Neural cell (in vitro differentiated cells): ENCODE measurements around the gene YDJC. TPM values are rescaled to one million over a fixed set of nuclear protein-coding genes. Genes with fewer than 3 reads are reported as not detected.

ENCODE experiments used
- H2AFZ ChIP-seq: fragments of 200-600, 300-800 bp; sonication (generic), shearing (Covaris generic); 2 replicates; pipeline ENCODE4 v1.6.0; 2014; ENCODE audit warnings: low read depth, mild to moderate bottlenecking, antibody characterized with exemption, low read length, moderate library complexity
- H3F3A ChIP-seq: fragments of 200-600 bp; shearing (Covaris generic); 2 replicates; pipeline ENCODE4 v1.6.1; 2016; ENCODE audit warnings: mild to moderate bottlenecking, moderate library complexity, mixed read lengths, antibody characterized with exemption, low read length; ENCODE audit not compliant: insufficient read depth, poor library complexity, severe bottlenecking
- H3K27ac ChIP-seq: fragments of 200-600, 300-800 bp; sonication (generic), shearing (Covaris generic); 2 replicates; pipeline ENCODE4 v1.5.1; 2014; ENCODE audit warnings: mild to moderate bottlenecking, low read length, moderate library complexity
- H3K27me3 ChIP-seq: fragments of 300-800, 200-600 bp; sonication (generic), shearing (Covaris generic); 2 replicates; pipeline ENCODE4 v1.6.0; 2014; ENCODE audit warnings: mild to moderate bottlenecking, low read depth, low read length, moderate library complexity; ENCODE audit not compliant: insufficient read depth
- H3K36me3 ChIP-seq: fragments of 300-800, 200-600 bp; sonication (generic), shearing (Covaris generic); 2 replicates; pipeline ENCODE4 v1.5.1; 2014; ENCODE audit warnings: mild to moderate bottlenecking, antibody characterized with exemption, low read length, moderate library complexity; ENCODE audit not compliant: insufficient read depth
- H3K4me2 ChIP-seq: fragments of 300-800, 200-600 bp; sonication (generic), shearing (Covaris generic); 2 replicates; pipeline ENCODE4 v1.6.0; 2014; ENCODE audit warnings: mild to moderate bottlenecking, low read length
- H3K4me3 ChIP-seq: fragments of 300-800, 200-600 bp; sonication (generic), shearing (Covaris generic); 2 replicates; pipeline ENCODE4 v1.5.1; 2014; ENCODE audit warnings: mild to moderate bottlenecking, low read length, moderate library complexity
- H3K79me2 ChIP-seq: fragments of 200-600 bp; shearing (Covaris generic); replicated peaks from 2 replicates; pipeline ENCODE4 v1.6.0; 2014; ENCODE audit warnings: mild to moderate bottlenecking, low read length, moderate library complexity; ENCODE audit not compliant: insufficient read depth
- H3K9ac ChIP-seq: fragments of 300-800, 200-600 bp; sonication (generic), shearing (Covaris generic); 2 replicates; pipeline ENCODE4 v1.6.1; 2016; ENCODE audit warnings: mild to moderate bottlenecking, low read length, mixed read lengths
- H3K9me2 ChIP-seq: fragments of 200-600 bp; shearing (Covaris generic); 2 replicates; pipeline ENCODE4 v1.6.1; 2016; ENCODE audit warnings: mild to moderate bottlenecking, low read length, mixed read lengths; ENCODE audit not compliant: insufficient read depth
- H3K9me3 ChIP-seq: fragments of 200-600, 300-800 bp; sonication (generic), shearing (Covaris generic); 2 replicates; pipeline ENCODE4 v1.6.1; 2016; ENCODE audit warnings: mild to moderate bottlenecking, mixed run types, low read length, moderate library complexity, mixed read lengths
- H4K20me1 ChIP-seq: fragments of 200-600 bp; shearing (Covaris generic); 2 replicates; pipeline ENCODE4 v1.6.1; 2016; ENCODE audit warnings: mild to moderate bottlenecking, mixed run types; ENCODE audit not compliant: insufficient read depth
- EP300 ChIP-seq: fragments of 450-650 bp; conservative IDR thresholded peaks from 2 replicates; pipeline ENCODE4 v1.6.1; 2014; ENCODE audit warnings: antibody characterized with exemption, mild to moderate bottlenecking, moderate library complexity; ENCODE audit not compliant: poor library complexity, severe bottlenecking
- EZH2 ChIP-seq: fragments of 200-600, 300-800 bp; shearing (Covaris generic), sonication (generic); IDR thresholded peaks from 2 replicates; pipeline ENCODE4 v1.6.1; 2014; ENCODE audit warnings: antibody characterized with exemption, low read length, borderline replicate concordance, mild to moderate bottlenecking; ENCODE audit not compliant: insufficient read depth, poor library complexity, severe bottlenecking
- MXI1 ChIP-seq: fragments of 450-650 bp; conservative IDR thresholded peaks from 2 replicates; pipeline ENCODE4 v1.6.1; 2014; ENCODE audit warnings: antibody characterized with exemption, mild to moderate bottlenecking; ENCODE audit not compliant: poor library complexity, severe bottlenecking
- POLR2AphosphoS5 ChIP-seq: IDR thresholded peaks from 2 replicates; pipeline ENCODE4 v1.6.1; 2012
- RAD21 ChIP-seq: fragments of 450-650 bp; conservative IDR thresholded peaks from 2 replicates; pipeline ENCODE4 v1.6.1; 2014; ENCODE audit warnings: antibody characterized with exemption, mild to moderate bottlenecking, moderate library complexity
- SMC3 ChIP-seq: fragments of 450-650 bp; conservative IDR thresholded peaks from 2 replicates; pipeline ENCODE4 v1.6.1; 2014; ENCODE audit warnings: antibody characterized with exemption, mild to moderate bottlenecking, moderate library complexity; ENCODE audit not compliant: poor library complexity
- TAF1 ChIP-seq: IDR thresholded peaks from 2 replicates; pipeline ENCODE4 v1.6.1; 2012; ENCODE audit warnings: low read depth
- polyA plus RNA-seq: library from polyadenylated mRNA; depleted of rRNA; stranded (reverse); fragments of >200 nt; gene quantifications from 2 replicates; pipeline ENCODE4 v1.2.3, GENCODE V29; 2014
- TF ChIP-seq, protein P1 (sequence below): fragments of 450-650 bp; IDR thresholded peaks from 2 replicates; pipeline ENCODE4 v1.5.1; 2014; ENCODE audit warnings: antibody characterized with exemption, mild to moderate bottlenecking, moderate library complexity; ENCODE audit not compliant: poor library complexity, severe bottlenecking
- TF ChIP-seq, protein P2 (sequence below): IDR thresholded peaks from 2 replicates; pipeline ENCODE4 v1.6.1; 2012; ENCODE audit warnings: borderline replicate concordance

Gene YDJC
- polyA plus RNA-seq, 1 donor from 2014 or later, result 20.0 TPM

DNA sequence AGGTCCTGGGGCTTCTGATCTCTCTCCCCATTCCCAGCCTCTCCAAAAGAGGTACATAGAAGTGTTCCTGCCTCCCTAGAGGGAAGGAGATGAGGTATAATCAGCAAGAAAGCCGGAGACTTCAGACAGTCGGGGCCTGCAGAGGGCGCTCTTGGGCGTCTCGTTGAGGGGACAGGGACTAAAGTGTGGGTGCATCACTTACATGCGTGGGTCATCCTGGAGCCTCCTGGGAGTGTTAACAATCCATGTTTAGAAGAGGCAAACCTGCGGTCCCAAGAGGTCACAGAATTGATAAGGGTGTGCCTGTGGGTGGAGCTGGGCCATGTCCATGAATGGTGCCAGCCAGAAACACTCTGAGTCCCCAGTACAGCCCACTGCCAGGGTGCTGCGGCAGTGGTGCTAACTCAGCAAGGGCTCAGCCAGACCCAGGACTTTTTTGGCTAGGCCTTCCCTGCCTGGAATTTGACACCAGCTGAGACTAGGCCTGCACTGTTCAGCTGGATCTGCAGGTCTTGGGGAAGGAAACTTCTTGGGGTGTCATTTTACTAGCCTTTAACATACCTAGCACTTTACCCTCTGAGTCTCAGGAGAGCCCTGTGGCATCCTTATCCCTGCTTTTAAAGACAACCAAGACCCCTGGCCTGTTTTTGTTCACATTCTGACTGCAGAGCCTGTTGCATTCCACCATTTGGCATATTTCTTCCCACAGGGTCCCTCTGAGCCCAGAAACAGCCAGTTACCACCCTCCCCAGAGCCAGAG lies 5.5 kb downstream of the YDJC start:
- Histone ChIP-seq H2AFZ (no peak overlapping the region), H3K9ac (no peak overlapping the region), H3K27ac (no peak overlapping the region), H3K4me3 (no peak overlapping the region), H3K79me2 (no peaks in the 10 kb centered on the region), H4K20me1 (no peaks in the 10 kb centered on the region), H3K9me3 (no peaks in the 10 kb centered on the region), H3K36me3 (no peaks in the 10 kb centered on the region), H3F3A (no peaks in the 10 kb centered on the region), H3K4me2 (no peak overlapping the region), H3K9me2 (no peaks in the 10 kb centered on the region), H3K27me3 (no peaks in the 10 kb centered on the region)
- TF ChIP-seq POLR2AphosphoS5 (no peak), EP300 (no peak), RAD21 (no peak), MXI1 (no peak), SMC3 (no peak), TAF1 (no peak), EZH2 (no peak)
- TF ChIP-seq, protein P1, sequence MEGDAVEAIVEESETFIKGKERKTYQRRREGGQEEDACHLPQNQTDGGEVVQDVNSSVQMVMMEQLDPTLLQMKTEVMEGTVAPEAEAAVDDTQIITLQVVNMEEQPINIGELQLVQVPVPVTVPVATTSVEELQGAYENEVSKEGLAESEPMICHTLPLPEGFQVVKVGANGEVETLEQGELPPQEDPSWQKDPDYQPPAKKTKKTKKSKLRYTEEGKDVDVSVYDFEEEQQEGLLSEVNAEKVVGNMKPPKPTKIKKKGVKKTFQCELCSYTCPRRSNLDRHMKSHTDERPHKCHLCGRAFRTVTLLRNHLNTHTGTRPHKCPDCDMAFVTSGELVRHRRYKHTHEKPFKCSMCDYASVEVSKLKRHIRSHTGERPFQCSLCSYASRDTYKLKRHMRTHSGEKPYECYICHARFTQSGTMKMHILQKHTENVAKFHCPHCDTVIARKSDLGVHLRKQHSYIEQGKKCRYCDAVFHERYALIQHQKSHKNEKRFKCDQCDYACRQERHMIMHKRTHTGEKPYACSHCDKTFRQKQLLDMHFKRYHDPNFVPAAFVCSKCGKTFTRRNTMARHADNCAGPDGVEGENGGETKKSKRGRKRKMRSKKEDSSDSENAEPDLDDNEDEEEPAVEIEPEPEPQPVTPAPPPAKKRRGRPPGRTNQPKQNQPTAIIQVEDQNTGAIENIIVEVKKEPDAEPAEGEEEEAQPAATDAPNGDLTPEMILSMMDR, result no peak
- TF ChIP-seq, protein P2, sequence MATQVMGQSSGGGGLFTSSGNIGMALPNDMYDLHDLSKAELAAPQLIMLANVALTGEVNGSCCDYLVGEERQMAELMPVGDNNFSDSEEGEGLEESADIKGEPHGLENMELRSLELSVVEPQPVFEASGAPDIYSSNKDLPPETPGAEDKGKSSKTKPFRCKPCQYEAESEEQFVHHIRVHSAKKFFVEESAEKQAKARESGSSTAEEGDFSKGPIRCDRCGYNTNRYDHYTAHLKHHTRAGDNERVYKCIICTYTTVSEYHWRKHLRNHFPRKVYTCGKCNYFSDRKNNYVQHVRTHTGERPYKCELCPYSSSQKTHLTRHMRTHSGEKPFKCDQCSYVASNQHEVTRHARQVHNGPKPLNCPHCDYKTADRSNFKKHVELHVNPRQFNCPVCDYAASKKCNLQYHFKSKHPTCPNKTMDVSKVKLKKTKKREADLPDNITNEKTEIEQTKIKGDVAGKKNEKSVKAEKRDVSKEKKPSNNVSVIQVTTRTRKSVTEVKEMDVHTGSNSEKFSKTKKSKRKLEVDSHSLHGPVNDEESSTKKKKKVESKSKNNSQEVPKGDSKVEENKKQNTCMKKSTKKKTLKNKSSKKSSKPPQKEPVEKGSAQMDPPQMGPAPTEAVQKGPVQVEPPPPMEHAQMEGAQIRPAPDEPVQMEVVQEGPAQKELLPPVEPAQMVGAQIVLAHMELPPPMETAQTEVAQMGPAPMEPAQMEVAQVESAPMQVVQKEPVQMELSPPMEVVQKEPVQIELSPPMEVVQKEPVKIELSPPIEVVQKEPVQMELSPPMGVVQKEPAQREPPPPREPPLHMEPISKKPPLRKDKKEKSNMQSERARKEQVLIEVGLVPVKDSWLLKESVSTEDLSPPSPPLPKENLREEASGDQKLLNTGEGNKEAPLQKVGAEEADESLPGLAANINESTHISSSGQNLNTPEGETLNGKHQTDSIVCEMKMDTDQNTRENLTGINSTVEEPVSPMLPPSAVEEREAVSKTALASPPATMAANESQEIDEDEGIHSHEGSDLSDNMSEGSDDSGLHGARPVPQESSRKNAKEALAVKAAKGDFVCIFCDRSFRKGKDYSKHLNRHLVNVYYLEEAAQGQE, result no peak

DNA sequence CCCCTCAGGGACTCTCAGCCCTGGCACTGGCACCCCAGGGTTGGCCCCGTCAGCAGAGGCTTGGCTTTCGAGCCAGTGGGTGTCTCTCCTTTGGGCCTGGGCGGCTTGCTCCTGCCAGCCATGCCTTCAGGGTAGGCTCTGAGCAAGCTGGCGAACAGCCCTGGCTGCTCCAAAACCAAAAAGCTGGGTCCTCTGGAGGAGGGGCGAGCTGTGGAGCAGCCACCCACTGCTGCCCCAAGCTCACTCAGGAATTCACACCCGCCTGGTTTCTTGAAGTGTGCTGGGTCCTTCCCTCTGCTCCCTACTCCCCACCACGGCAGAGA lies 6.2 kb downstream of the YDJC start:
- no peaks in the 10 kb centered on the region for H3K9me3 ChIP-seq
- H3K27me3 ChIP-seq, result no peaks in the 10 kb centered on the region
- no peaks in the 10 kb centered on the region for H3F3A ChIP-seq
- no peaks in the 10 kb centered on the region for H3K9me2 ChIP-seq
- H4K20me1 ChIP-seq, result no peaks in the 10 kb centered on the region
- H2AFZ ChIP-seq, result no peak overlapping the region
- no peak overlapping the region for H3K4me2 ChIP-seq
- no peak overlapping the region for H3K9ac ChIP-seq
- no peak overlapping the region for H3K4me3 ChIP-seq
- H3K79me2 ChIP-seq, result no peaks in the 10 kb centered on the region
- no peaks in the 10 kb centered on the region for H3K36me3 ChIP-seq
- TF ChIP-seq MXI1, result no peak
- no peak for TF ChIP-seq TAF1
- TF ChIP-seq, protein P1, result no peak
- TF ChIP-seq EZH2, result no peak
- no peak for TF ChIP-seq RAD21
- TF ChIP-seq EP300, result no peak
- TF ChIP-seq, protein P2, result no peak
- no peak overlapping the region for H3K27ac ChIP-seq
